ENCODE results near the gene EXPH5. TPM values are rescaled to one million over a fixed set of nuclear protein-coding genes. Genes with fewer than 3 reads are reported as not detected.

Gene EXPH5
- total RNA-seq, 3 donors from 2014 or later (not counting 1 experiment from before 2014, with no cell fraction given): 1.5 to 5.4 (median 2.6) TPM

GRCh38 chr11:108636222-108636621 is 42.7 kb upstream of the EXPH5 start:
- Histone ChIP-seq H3K9me3 (ENCODE audit: control insufficient read depth, insufficient read depth, low read length) (no peaks in the 10 kb centered on the region), H3K27me3 (ENCODE audit: control insufficient read depth, insufficient read depth, low read length) (no peaks in the 10 kb centered on the region), H3K27ac (ENCODE audit: low read length) (no peak overlapping the region), H3K4me1 (ENCODE audit: control insufficient read depth, insufficient read depth, low read length) (no peaks in the 10 kb centered on the region), H3K36me3 (ENCODE audit: control insufficient read depth, insufficient read depth, low read length) (no peaks in the 10 kb centered on the region), H3K4me3 (ENCODE audit: low read length) (no peak overlapping the region)
- no peak overlapping the region for H3K4me3 Mint-ChIP-seq
- H3K27me3 Mint-ChIP-seq (ENCODE audit: low read depth in 2 of 2): peaks cover 30 to 56% of the 10 kb centered on the region in 2 donors
- no peak for DNase-seq
- no peak for TF ChIP-seq CTCF (IDR thresholded peaks at IDR 0.05)
- H3K27ac Mint-ChIP-seq: no peak overlapping the region
- no peaks in the 10 kb centered on the region for H3K9me3 Mint-ChIP-seq
- no peak for ATAC-seq
- H3K36me3 Mint-ChIP-seq: no peaks in the 10 kb centered on the region
- 89% methylated on average over 2 of the region's 2 CpGs for WGBS (ENCODE audit: insufficient coverage)
- intact Hi-C loops (cut with micrococcal nuclease): no loop called here
- H3K4me1 Mint-ChIP-seq: peaks cover 0 to 6% of the 10 kb centered on the region in 2 donors

GRCh38 chr11:108635106-108635505 is 41.5 kb upstream of the EXPH5 start:
- Mint-ChIP-seq H3K36me3 (no peaks in the 10 kb centered on the region), H3K27me3 (ENCODE audit: low read depth in 2 of 2) (peaks cover 30 to 64% of the 10 kb centered on the region in 2 donors), H3K4me3 (no peak overlapping the region), H3K4me1 (peaks cover 0 to 6% of the 10 kb centered on the region in 2 donors), H3K27ac (no peak overlapping the region), H3K9me3 (no peaks in the 10 kb centered on the region)
- no peaks in the 10 kb centered on the region for H3K36me3 ChIP-seq (ENCODE audit: control insufficient read depth, insufficient read depth, low read length)
- no peaks in the 10 kb centered on the region for H3K4me1 ChIP-seq (ENCODE audit: control insufficient read depth, insufficient read depth, low read length)
- ATAC-seq: no peak
- no peak for DNase-seq
- no peaks in the 10 kb centered on the region for H3K27me3 ChIP-seq (ENCODE audit: control insufficient read depth, insufficient read depth, low read length)
- intact Hi-C loops (cut with micrococcal nuclease): no loop called here
- TF ChIP-seq CTCF (IDR thresholded peaks at IDR 0.05): no peak
- H3K9me3 ChIP-seq (ENCODE audit: control insufficient read depth, insufficient read depth, low read length): no peaks in the 10 kb centered on the region
- H3K4me3 ChIP-seq (ENCODE audit: low read length): no peak overlapping the region
- no peak overlapping the region for H3K27ac ChIP-seq (ENCODE audit: low read length)

- no peak overlapping the region for H3K4me3 Mint-ChIP-seq
- no peaks in the 10 kb centered on the region for H3K9me3 Mint-ChIP-seq
- H3K4me1 Mint-ChIP-seq: no peaks in the 10 kb centered on the region
- intact Hi-C loops (cut with micrococcal nuclease): no loop called here
- no peaks in the 10 kb centered on the region for H3K4me1 ChIP-seq (ENCODE audit: control insufficient read depth, insufficient read depth, low read length)
- H3K36me3 ChIP-seq (ENCODE audit: control insufficient read depth, insufficient read depth, low read length): no peaks in the 10 kb centered on the region
- DNase-seq (no peak), ATAC-seq (no peak)
- TF ChIP-seq CTCF (IDR thresholded peaks at IDR 0.05): no peak
- H3K27ac ChIP-seq (ENCODE audit: low read length): no peak overlapping the region
- H3K27me3 Mint-ChIP-seq (ENCODE audit: low read depth in 2 of 2): peaks cover 21 to 48% of the 10 kb centered on the region in 2 donors
- 100% methylated on average over 1 of the region's 2 CpGs for WGBS (ENCODE audit: insufficient coverage)
- H3K27me3 ChIP-seq (ENCODE audit: control insufficient read depth, insufficient read depth, low read length): no peaks in the 10 kb centered on the region
- H3K9me3 ChIP-seq (ENCODE audit: control insufficient read depth, insufficient read depth, low read length): no peaks in the 10 kb centered on the region
- no peak overlapping the region for H3K27ac Mint-ChIP-seq
- no peak overlapping the region for H3K4me3 ChIP-seq (ENCODE audit: low read length)
- H3K36me3 Mint-ChIP-seq: no peaks in the 10 kb centered on the region
Observed at GRCh38 chr11:108632041-108632704, 38.6 kb upstream of the EXPH5 start.

GRCh38 chr11:108629274-108629673 is 35.7 kb upstream of the EXPH5 start:
- peaks cover 23 to 46% of the 10 kb centered on the region in 2 donors for H3K27me3 Mint-ChIP-seq (ENCODE audit: low read depth in 2 of 2)
- WGBS (ENCODE audit: insufficient coverage): 78% methylated on average over 3 of the region's 3 CpGs
- no peaks in the 10 kb centered on the region for H3K9me3 Mint-ChIP-seq
- H3K4me1 Mint-ChIP-seq: peaks cover 0 to 6% of the 10 kb centered on the region in 2 donors
- intact Hi-C loops (cut with micrococcal nuclease): no loop called here
- ATAC-seq (no peak), DNase-seq (no peak)
- no peak overlapping the region for H3K27ac Mint-ChIP-seq
- Histone ChIP-seq H3K9me3 (ENCODE audit: control insufficient read depth, insufficient read depth, low read length) (no peaks in the 10 kb centered on the region), H3K27me3 (ENCODE audit: control insufficient read depth, insufficient read depth, low read length) (peaks cover 2% of the 10 kb centered on the region), H3K4me1 (ENCODE audit: control insufficient read depth, insufficient read depth, low read length) (no peaks in the 10 kb centered on the region), H3K36me3 (ENCODE audit: control insufficient read depth, insufficient read depth, low read length) (no peaks in the 10 kb centered on the region), H3K4me3 (ENCODE audit: low read length) (no peak overlapping the region), H3K27ac (ENCODE audit: low read length) (no peak overlapping the region)
- H3K36me3 Mint-ChIP-seq: no peaks in the 10 kb centered on the region
- no peak for TF ChIP-seq CTCF (IDR thresholded peaks at IDR 0.05)
- H3K4me3 Mint-ChIP-seq: no peak overlapping the region

Measured in natural killer cell (primary cell).